Nephron (organoid): ENCODE results near the gene CHERP.

Source experiments
- H3K27ac Mint-ChIP-seq, 3 experiments: 2 replicates each; pipeline ENCODE4 v1.8.0; 2020; ENCODE audit warnings: mixed read lengths in 3 of 3, mild to moderate bottlenecking in 2 of 3, moderate library complexity in 1 of 3
- H3K27me3 Mint-ChIP-seq: 2 replicates; pipeline ENCODE4 v1.8.0; 2021; ENCODE audit warnings: low read depth, mild to moderate bottlenecking, moderate library complexity, mixed read lengths
- H3K36me3 Mint-ChIP-seq: 2 replicates; pipeline ENCODE4 v1.8.0; 2020; ENCODE audit warnings: low read depth, mixed read lengths
- H3K4me1 Mint-ChIP-seq: 2 replicates; pipeline ENCODE4 v1.8.0; 2020; ENCODE audit warnings: mixed read lengths
- H3K4me3 Mint-ChIP-seq, 3 experiments: 2 replicates each; pipeline ENCODE4 v1.8.0; 2020; ENCODE audit warnings: mild to moderate bottlenecking in 3 of 3, mixed read lengths in 3 of 3, moderate library complexity in 2 of 3
- H3K9me3 Mint-ChIP-seq: 2 replicates; pipeline ENCODE4 v1.8.0; 2020; ENCODE audit warnings: mixed read lengths
- CTCF ChIP-seq, 3 experiments: fragments of 200-600 bp; sonication (generic); IDR thresholded peaks; one replicate each; pipeline ENCODE4 v1.5.0; 2021; ENCODE audit warnings: antibody characterized with exemption in 3 of 3; ENCODE audit not compliant: unreplicated experiment in 3 of 3

The CHERP gene

GRCh38 chr19:16566702-16567101, 24.5 kb upstream of the CHERP start:
- H3K27ac Mint-ChIP-seq: no peak overlapping the region
- H3K4me3 Mint-ChIP-seq: no peak overlapping the region
- peaks cover 51% of the 10 kb centered on the region for H3K36me3 Mint-ChIP-seq
- no peaks in the 10 kb centered on the region for H3K9me3 Mint-ChIP-seq
- TF ChIP-seq CTCF (IDR thresholded peaks at IDR 0.05; ENCODE audit: unreplicated experiment in 3 of 3): no peak
- peaks cover 10% of the 10 kb centered on the region for H3K4me1 Mint-ChIP-seq
- no peaks in the 10 kb centered on the region for H3K27me3 Mint-ChIP-seq

GRCh38 chr19:16566161-16566560, 23.9 kb upstream of the CHERP start:
- TF ChIP-seq CTCF (IDR thresholded peaks at IDR 0.05; ENCODE audit: unreplicated experiment in 3 of 3): no peak
- Mint-ChIP-seq H3K9me3 (no peaks in the 10 kb centered on the region), H3K27ac (no peak overlapping the region), H3K27me3 (no peaks in the 10 kb centered on the region), H3K4me1 (peaks cover 10% of the 10 kb centered on the region), H3K4me3 (peak overlapping the region in 2 of 3 experiments; percentile 27 to 50), H3K36me3 (peaks cover 56% of the 10 kb centered on the region)

- no peak overlapping the region for H3K4me3 Mint-ChIP-seq
- H3K27me3 Mint-ChIP-seq: no peaks in the 10 kb centered on the region
- peaks cover 8% of the 10 kb centered on the region for H3K4me1 Mint-ChIP-seq
- peaks cover 60% of the 10 kb centered on the region for H3K36me3 Mint-ChIP-seq
- no peak for TF ChIP-seq CTCF (IDR thresholded peaks at IDR 0.05; ENCODE audit: unreplicated experiment in 3 of 3)
- H3K27ac Mint-ChIP-seq: no peak overlapping the region
- H3K9me3 Mint-ChIP-seq: no peaks in the 10 kb centered on the region
These were observed 22.6 kb upstream of the CHERP start for GRCh38 chr19:16564842-16565241.

GRCh38 chr19:16562608-16563025, 20.4 kb upstream of the CHERP start:
- H3K27ac Mint-ChIP-seq: no peak overlapping the region
- no peak for TF ChIP-seq CTCF (IDR thresholded peaks at IDR 0.05; ENCODE audit: unreplicated experiment in 3 of 3)

GRCh38 chr19:16561382-16561781, 19.1 kb upstream of the CHERP start:
- TF ChIP-seq CTCF (IDR thresholded peaks at IDR 0.05; ENCODE audit: unreplicated experiment in 3 of 3): no peak
- H3K27ac Mint-ChIP-seq: peak overlapping the region in 2 of 3 experiments; percentile 62 to 68
- H3K36me3 Mint-ChIP-seq: peaks cover 57% of the 10 kb centered on the region
- no peak overlapping the region for H3K4me3 Mint-ChIP-seq
- H3K4me1 Mint-ChIP-seq: peaks cover 8% of the 10 kb centered on the region
- H3K9me3 Mint-ChIP-seq: no peaks in the 10 kb centered on the region
- no peaks in the 10 kb centered on the region for H3K27me3 Mint-ChIP-seq

More at GRCh38 chr19:16562608-16563025, 20.4 kb upstream of the CHERP start:
- Mint-ChIP-seq H3K36me3 (peaks cover 62% of the 10 kb centered on the region), H3K9me3 (no peaks in the 10 kb centered on the region), H3K4me3 (no peak overlapping the region), H3K27me3 (no peaks in the 10 kb centered on the region), H3K4me1 (peaks cover 8% of the 10 kb centered on the region)

- no peaks in the 10 kb centered on the region for H3K27me3 Mint-ChIP-seq
- H3K4me1 Mint-ChIP-seq: peaks cover 8% of the 10 kb centered on the region
- H3K4me3 Mint-ChIP-seq: no peak overlapping the region
- H3K9me3 Mint-ChIP-seq: no peaks in the 10 kb centered on the region
- peaks cover 60% of the 10 kb centered on the region for H3K36me3 Mint-ChIP-seq
- TF ChIP-seq CTCF (IDR thresholded peaks at IDR 0.05; ENCODE audit: unreplicated experiment in 3 of 3): no peak
- H3K27ac Mint-ChIP-seq: no peak overlapping the region
These were observed 17.6 kb upstream of the CHERP start for GRCh38 chr19:16559780-16560276.
